ENCODE results near the gene COL5A2.

COL5A2 gene

DNA sequence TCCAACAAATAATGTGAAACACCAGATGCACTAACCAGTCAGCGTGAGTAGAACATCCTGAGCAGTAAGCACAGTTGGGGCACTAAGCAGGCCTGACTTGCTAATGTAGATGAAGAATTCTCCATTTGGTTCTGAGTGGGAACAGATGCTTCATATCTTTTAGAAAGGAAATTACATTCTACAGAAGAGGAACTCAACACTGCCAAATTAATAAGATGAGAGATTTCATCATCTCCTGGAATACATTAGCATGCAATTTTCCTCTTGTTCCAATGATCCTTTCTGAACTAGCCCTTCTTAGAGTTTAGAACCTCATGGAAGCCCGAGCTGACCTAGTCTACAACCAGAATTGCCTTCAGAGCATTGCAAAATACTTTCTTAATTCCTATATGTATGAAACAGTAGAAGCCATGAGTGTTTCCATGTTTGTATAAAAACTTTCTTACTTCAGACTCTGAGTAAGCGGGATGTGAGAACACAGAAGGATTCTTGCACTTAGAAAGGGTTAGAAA is 34.8 kb downstream of the COL5A2 start:
- Histone ChIP-seq H3K27ac (ENCODE audit: low read length) (no peak overlapping the region), H3K4me3 (ENCODE audit: low read length) (no peak overlapping the region), H3K27me3 (ENCODE audit: insufficient read depth, low read length) (no peaks in the 10 kb centered on the region), H3K4me1 (ENCODE audit: insufficient read depth, low read length) (peaks cover 3% of the 10 kb centered on the region; the same call in 1 of the 2 replicates), H3K36me3 (ENCODE audit: insufficient read depth, low read depth, low read length) (no peaks in the 10 kb centered on the region), H3K9ac (ENCODE audit: low read depth, low read length) (no peak overlapping the region), H3K9me3 (ENCODE audit: insufficient read depth, low read depth, low read length) (no peaks in the 10 kb centered on the region)

DNA sequence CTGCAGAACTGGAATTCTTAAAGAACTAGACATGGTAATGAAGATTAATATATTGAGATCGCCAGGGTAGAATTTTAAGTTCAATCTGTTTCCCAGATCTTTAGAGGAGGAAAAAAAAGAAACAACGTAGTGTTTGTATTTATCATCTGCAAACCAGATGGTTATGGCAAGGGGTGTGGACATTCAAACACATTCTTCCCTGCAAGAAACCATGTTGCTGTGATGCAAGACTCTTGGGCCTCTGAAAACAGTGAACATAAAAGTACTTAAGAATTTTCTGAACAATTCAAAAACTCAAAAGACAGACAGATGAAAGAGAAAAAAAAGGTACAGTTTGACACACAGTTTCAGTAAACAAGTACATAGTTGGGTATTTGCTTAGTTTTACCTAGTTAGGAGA is 35.6 kb downstream of the COL5A2 start:
- H3K36me3 ChIP-seq (ENCODE audit: insufficient read depth, low read depth, low read length) = no peaks in the 10 kb centered on the region

DNA sequence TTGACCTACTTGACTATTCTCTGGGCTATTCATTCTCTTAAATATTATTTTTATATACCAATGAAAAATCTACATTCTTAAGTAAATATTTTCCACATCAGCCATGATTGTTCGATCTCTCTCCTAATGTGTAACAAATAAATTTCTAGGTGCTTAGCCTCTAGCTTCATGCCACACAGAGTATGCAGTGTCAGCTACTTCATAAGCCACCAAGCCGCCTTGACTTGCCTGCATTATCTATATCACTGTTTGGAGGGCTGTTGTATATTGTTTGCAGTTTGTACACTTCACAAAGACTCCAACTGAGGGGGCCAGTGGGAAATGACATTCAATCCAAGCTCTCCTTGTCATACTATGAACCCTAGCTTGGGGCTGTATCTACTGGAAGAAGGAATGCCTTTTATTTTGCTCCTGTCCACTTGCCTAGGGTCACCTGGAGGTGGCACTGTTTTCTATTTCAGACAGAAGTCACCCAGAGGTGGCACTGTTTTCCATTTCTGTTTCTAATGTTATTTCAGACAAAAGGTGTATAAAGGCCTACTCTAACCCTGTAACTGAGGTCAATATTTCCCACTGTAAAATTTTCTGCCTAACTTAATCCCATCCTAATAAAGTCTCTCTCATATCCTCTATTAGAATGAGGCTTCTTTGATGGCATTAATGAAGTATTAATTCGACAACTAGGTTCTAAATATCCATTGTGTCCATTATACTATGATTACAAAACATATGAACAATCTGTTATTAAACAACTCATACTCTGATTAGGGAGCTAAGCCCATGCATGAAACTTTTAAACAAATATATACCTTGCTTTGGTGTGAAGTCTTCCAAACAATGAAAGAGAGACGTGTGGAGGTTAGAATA is 36.4 kb downstream of the COL5A2 start:
- no peaks in the 10 kb centered on the region for H3K9me3 ChIP-seq (ENCODE audit: insufficient read depth, low read depth, low read length)
- H3K27me3 ChIP-seq (ENCODE audit: insufficient read depth, low read length) = no peaks in the 10 kb centered on the region
- no peak overlapping the region for H3K27ac ChIP-seq (ENCODE audit: low read length)
- H3K9ac ChIP-seq (ENCODE audit: low read depth, low read length) = no peak overlapping the region
- H3K4me1 ChIP-seq (ENCODE audit: insufficient read depth, low read length) = peaks cover 3% of the 10 kb centered on the region; the same call in 1 of the 2 replicates
- H3K36me3 ChIP-seq (ENCODE audit: insufficient read depth, low read depth, low read length) = no peaks in the 10 kb centered on the region
- no peak overlapping the region for H3K4me3 ChIP-seq (ENCODE audit: low read length)

More for the DNA sequence above, 35.6 kb downstream of the COL5A2 start:
- Histone ChIP-seq H3K9ac (ENCODE audit: low read depth, low read length) (no peak overlapping the region), H3K27ac (ENCODE audit: low read length) (no peak overlapping the region), H3K4me1 (ENCODE audit: insufficient read depth, low read length) (peaks cover 3% of the 10 kb centered on the region; the same call in 1 of the 2 replicates), H3K27me3 (ENCODE audit: insufficient read depth, low read length) (no peaks in the 10 kb centered on the region), H3K4me3 (ENCODE audit: low read length) (no peak overlapping the region), H3K9me3 (ENCODE audit: insufficient read depth, low read depth, low read length) (no peaks in the 10 kb centered on the region)

DNA sequence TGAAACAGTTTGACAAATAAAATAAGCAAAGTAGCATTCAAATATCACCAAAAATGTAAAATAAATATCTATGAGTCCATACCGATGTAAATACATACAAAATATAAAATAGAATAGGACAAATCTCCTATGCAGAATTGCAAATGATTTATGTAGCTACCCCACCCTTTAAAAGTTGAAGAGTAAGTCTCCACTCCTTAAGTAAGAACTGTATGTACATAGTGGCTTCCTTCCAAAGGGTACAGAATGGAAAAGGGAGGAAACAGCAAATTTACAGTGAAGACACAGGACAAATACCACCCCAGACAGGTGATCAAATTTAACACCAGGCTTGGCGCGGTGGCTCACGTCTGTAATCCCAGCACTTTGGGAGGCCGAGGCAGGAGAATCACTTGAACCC is 40.8 kb downstream of the COL5A2 start:
- Histone ChIP-seq H3K9ac (ENCODE audit: low read depth, low read length) (no peak overlapping the region), H3K4me1 (ENCODE audit: insufficient read depth, low read length) (no peaks in the 10 kb centered on the region)

DNA sequence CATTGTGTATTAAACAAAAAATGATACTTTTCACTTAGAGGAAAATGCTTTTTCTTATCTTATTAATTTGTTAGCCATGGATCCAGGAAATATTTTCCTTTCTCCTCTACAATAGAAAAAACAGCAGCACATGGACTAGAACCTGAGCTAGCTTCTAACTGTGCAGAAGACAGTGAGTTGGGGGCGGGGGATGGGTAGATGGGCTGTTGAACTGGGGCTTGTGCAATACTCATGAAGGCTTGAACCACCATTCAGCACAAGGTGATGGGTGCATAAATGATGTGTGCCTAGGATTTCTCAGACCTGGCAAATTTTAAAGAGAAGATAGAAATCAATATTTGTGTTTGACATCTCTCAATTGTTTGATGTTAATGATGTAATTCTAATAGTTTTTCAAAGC is 42.0 kb downstream of the COL5A2 start:
- H3K9ac ChIP-seq (ENCODE audit: low read depth, low read length) = no peak overlapping the region
- H3K4me1 ChIP-seq (ENCODE audit: insufficient read depth, low read length) = no peaks in the 10 kb centered on the region
- no peak overlapping the region for H3K4me3 ChIP-seq (ENCODE audit: low read length)
- no peak overlapping the region for H3K27ac ChIP-seq (ENCODE audit: low read length)
- no peaks in the 10 kb centered on the region for H3K27me3 ChIP-seq (ENCODE audit: insufficient read depth, low read length)
- no peaks in the 10 kb centered on the region for H3K36me3 ChIP-seq (ENCODE audit: insufficient read depth, low read depth, low read length)
- H3K9me3 ChIP-seq (ENCODE audit: insufficient read depth, low read depth, low read length) = no peaks in the 10 kb centered on the region

More for the DNA sequence above, 40.8 kb downstream of the COL5A2 start:
- Histone ChIP-seq H3K4me3 (ENCODE audit: low read length) (no peak overlapping the region), H3K27me3 (ENCODE audit: insufficient read depth, low read length) (no peaks in the 10 kb centered on the region), H3K9me3 (ENCODE audit: insufficient read depth, low read depth, low read length) (no peaks in the 10 kb centered on the region), H3K36me3 (ENCODE audit: insufficient read depth, low read depth, low read length) (no peaks in the 10 kb centered on the region), H3K27ac (ENCODE audit: low read length) (no peak overlapping the region)

DNA sequence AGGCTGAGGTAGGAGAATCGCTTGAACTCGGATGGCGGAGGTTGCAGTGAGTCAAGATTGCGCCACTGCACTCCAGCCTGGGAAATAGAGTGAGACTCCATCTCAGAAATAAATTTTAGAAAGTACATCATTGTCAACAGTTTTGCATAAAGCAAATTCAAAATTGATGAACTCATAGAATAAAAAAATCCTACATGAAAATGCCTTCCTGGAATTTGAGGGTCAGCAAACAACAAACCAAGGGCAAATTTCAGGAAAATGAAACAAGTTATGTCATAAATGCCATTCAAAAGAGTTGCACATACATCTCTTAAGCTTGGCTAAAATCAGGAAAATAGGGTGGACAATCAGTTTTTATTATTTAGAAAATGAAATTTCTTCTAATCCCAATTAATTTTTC is 45.1 kb downstream of the COL5A2 start:
- Histone ChIP-seq H3K27me3 (ENCODE audit: insufficient read depth, low read length) (no peaks in the 10 kb centered on the region), H3K4me3 (ENCODE audit: low read length) (no peak overlapping the region), H3K36me3 (ENCODE audit: insufficient read depth, low read depth, low read length) (no peaks in the 10 kb centered on the region), H3K27ac (ENCODE audit: low read length) (no peak overlapping the region), H3K9ac (ENCODE audit: low read depth, low read length) (no peak overlapping the region), H3K9me3 (ENCODE audit: insufficient read depth, low read depth, low read length) (no peaks in the 10 kb centered on the region), H3K4me1 (ENCODE audit: insufficient read depth, low read length) (no peaks in the 10 kb centered on the region)

DNA sequence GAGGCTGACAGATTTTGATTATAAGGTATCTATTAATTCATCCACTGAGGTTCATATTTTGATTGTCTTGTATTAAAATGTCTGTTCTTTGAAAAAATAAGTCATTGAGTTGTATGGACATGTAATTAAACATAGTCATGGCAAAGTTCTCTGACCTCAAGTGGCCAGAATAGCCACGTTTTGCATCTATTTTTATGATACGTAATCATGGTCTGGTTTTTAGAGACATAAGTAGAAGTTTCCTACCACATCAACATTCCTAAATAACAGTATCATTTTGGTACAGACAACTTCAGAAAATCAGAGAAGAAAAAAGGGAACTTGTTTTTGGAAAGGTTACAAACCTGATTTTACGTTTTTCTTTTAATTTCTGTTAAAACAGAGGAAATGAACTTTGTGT is 47.6 kb downstream of the COL5A2 start:
- no peaks in the 10 kb centered on the region for H3K27me3 ChIP-seq (ENCODE audit: insufficient read depth, low read length)
- no peaks in the 10 kb centered on the region for H3K4me1 ChIP-seq (ENCODE audit: insufficient read depth, low read length)
- H3K4me3 ChIP-seq (ENCODE audit: low read length) = no peak overlapping the region
- no peak overlapping the region for H3K9ac ChIP-seq (ENCODE audit: low read depth, low read length)
- no peaks in the 10 kb centered on the region for H3K36me3 ChIP-seq (ENCODE audit: insufficient read depth, low read depth, low read length)
- H3K9me3 ChIP-seq (ENCODE audit: insufficient read depth, low read depth, low read length) = no peaks in the 10 kb centered on the region
- no peak overlapping the region for H3K27ac ChIP-seq (ENCODE audit: low read length)

DNA sequence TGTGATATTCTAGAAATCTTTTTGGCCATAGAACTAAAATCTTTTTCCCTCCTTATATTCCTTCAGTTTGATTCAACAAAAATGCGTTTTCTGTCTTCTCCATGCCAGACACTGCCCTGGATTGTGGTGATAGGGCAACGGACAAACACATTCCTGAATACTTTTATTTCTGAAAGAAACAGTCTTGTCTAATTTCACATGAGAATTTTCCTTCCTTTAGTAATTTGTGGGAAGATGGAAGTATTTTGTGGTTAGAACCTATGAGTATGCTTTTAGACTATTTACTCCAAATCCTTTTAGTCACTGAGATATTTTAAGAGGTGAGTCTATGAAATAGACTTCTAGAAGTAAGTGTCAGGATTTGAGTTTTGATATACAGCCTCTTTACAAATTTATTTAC is 49.6 kb downstream of the COL5A2 start:
- Histone ChIP-seq H3K9ac (ENCODE audit: low read depth, low read length) (no peak overlapping the region), H3K36me3 (ENCODE audit: insufficient read depth, low read depth, low read length) (no peaks in the 10 kb centered on the region), H3K9me3 (ENCODE audit: insufficient read depth, low read depth, low read length) (no peaks in the 10 kb centered on the region), H3K27ac (ENCODE audit: low read length) (no peak overlapping the region), H3K27me3 (ENCODE audit: insufficient read depth, low read length) (no peaks in the 10 kb centered on the region), H3K4me3 (ENCODE audit: low read length) (no peak overlapping the region), H3K4me1 (ENCODE audit: insufficient read depth, low read length) (no peaks in the 10 kb centered on the region)

DNA sequence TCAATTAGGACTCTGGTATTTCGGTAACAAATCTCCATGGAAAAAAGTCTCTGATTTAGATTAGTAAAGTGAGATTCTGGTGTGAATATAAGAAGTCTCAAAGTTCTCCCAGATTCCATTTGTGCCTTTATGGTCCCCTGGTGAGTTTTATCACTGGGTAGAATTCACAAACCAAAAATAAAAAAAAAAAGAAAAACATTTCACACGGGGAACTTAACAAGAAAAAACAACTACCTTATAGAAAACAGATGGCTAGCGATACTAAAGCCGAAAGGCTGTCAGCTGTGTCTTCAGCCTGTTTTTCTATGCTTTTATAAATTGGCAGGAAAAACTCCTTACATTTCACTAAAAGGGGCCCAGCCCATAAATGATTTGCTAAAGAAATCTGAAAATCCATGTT is 50.6 kb downstream of the COL5A2 start:
- Histone ChIP-seq H3K9me3 (ENCODE audit: insufficient read depth, low read depth, low read length) (no peaks in the 10 kb centered on the region), H3K4me1 (ENCODE audit: insufficient read depth, low read length) (no peaks in the 10 kb centered on the region), H3K9ac (ENCODE audit: low read depth, low read length) (no peak overlapping the region), H3K27ac (ENCODE audit: low read length) (no peak overlapping the region), H3K27me3 (ENCODE audit: insufficient read depth, low read length) (no peaks in the 10 kb centered on the region), H3K4me3 (ENCODE audit: low read length) (no peak overlapping the region), H3K36me3 (ENCODE audit: insufficient read depth, low read depth, low read length) (no peaks in the 10 kb centered on the region)

DNA sequence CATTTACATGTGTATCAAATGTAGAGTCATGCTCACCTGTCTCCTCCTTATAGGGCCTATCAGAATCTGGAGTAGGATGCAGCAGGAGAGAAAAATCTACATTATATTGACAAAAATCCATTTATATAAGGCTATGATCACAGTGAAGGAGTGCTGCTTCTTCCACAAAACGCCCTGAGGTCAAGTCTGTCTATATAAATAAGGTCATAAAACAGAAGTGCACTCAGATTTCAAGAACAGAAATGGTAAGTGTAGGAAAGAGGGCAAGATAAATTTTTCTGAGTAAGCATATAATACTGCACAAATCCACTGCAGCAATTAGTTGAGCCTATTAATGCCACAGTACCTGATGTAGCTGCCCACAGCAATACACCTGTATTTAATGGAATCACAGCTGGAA is 51.8 kb downstream of the COL5A2 start:
- H3K9ac ChIP-seq (ENCODE audit: low read depth, low read length) = no peak overlapping the region
- no peaks in the 10 kb centered on the region for H3K4me1 ChIP-seq (ENCODE audit: insufficient read depth, low read length)
- no peak overlapping the region for H3K27ac ChIP-seq (ENCODE audit: low read length)
- H3K36me3 ChIP-seq (ENCODE audit: insufficient read depth, low read depth, low read length) = no peaks in the 10 kb centered on the region
- H3K4me3 ChIP-seq (ENCODE audit: low read length) = no peak overlapping the region
- no peaks in the 10 kb centered on the region for H3K27me3 ChIP-seq (ENCODE audit: insufficient read depth, low read length)
- H3K9me3 ChIP-seq (ENCODE audit: insufficient read depth, low read depth, low read length) = no peaks in the 10 kb centered on the region

DNA sequence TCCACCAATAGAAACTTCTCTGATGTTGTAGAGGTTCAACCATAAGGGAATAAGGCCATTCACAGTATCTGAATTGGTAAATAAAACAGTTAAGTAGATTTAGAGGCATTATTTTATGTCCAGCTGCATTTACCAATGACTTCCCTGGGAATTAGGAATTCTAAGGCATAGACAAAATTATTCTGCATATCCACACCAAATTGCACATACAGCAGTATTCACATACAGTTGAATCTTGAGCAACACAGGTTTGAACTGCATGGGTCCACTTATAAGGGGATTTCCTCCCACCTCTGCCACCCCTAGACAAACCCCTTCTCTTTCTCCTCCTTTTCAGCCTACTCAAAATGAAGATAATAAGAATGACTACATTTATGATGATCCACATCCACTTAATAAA is 54.4 kb downstream of the COL5A2 start:
- H3K4me1 ChIP-seq (ENCODE audit: insufficient read depth, low read length) = no peaks in the 10 kb centered on the region
- H3K36me3 ChIP-seq (ENCODE audit: insufficient read depth, low read depth, low read length) = no peaks in the 10 kb centered on the region
- H3K9ac ChIP-seq (ENCODE audit: low read depth, low read length) = no peak overlapping the region
- H3K27me3 ChIP-seq (ENCODE audit: insufficient read depth, low read length) = no peaks in the 10 kb centered on the region
- H3K27ac ChIP-seq (ENCODE audit: low read length) = no peak overlapping the region
- H3K4me3 ChIP-seq (ENCODE audit: low read length) = no peak overlapping the region
- H3K9me3 ChIP-seq (ENCODE audit: insufficient read depth, low read depth, low read length) = no peaks in the 10 kb centered on the region

DNA sequence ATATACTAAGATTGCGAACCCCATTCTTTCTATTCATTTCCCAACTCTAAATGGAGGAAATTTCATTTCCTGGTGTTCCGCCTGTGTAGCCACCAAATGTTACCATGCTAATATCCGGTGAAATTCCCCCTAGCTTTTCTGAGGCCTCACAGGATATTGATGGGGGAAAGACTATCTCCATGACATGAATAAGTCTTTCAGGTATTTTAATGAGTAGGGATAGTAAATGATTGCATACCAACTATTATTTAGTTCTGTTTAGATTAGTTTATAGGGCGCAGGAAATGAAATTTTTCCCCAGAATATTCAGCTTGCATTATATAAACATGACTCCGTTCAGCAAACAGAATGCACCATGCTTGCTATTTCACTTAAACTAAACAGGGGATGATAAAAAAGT is 55.4 kb downstream of the COL5A2 start:
- H3K27ac ChIP-seq (ENCODE audit: low read length) = no peak overlapping the region
- no peak overlapping the region for H3K4me3 ChIP-seq (ENCODE audit: low read length)
- no peaks in the 10 kb centered on the region for H3K27me3 ChIP-seq (ENCODE audit: insufficient read depth, low read length)
- no peaks in the 10 kb centered on the region; the same call in 1 of the 2 replicates for H3K4me1 ChIP-seq (ENCODE audit: insufficient read depth, low read length)
- no peak overlapping the region for H3K9ac ChIP-seq (ENCODE audit: low read depth, low read length)
- no peaks in the 10 kb centered on the region for H3K9me3 ChIP-seq (ENCODE audit: insufficient read depth, low read depth, low read length)
- H3K36me3 ChIP-seq (ENCODE audit: insufficient read depth, low read depth, low read length) = no peaks in the 10 kb centered on the region
